NCI-H1048 (cell line): Measurements from ENCODE around the gene OR7C1.
"Not testable (repeated sequence)": the region's sequence is repeated elsewhere in the genome, so short reads cannot be mapped to it uniquely, and the experiment has no call there.

Experiments used
- DNase-seq: peaks from one replicate; lab custom pipeline; 2025; lab: John Stamatoyannopoulos, UW

OR7C1 gene

GRCh38 chr19:14835011-14835410 is at the start of gene OR7C1, which contains the start of gene OR7A5:
OR7C1 (minus strand) TSS chr19:14835185; CDS start chr19:14800136, 35,049 bp downstream.
OR7A5 (minus strand) TSS chr19:14835185; CDS start chr19:14828241, 6,944 bp downstream.
- no peak for DNase-seq

- no peak for DNase-seq
These were observed 36.7 kb upstream of the OR7C1 start for GRCh38 chr19:14871619-14872230.

- no peak for DNase-seq
These were observed 33.5 kb upstream of the OR7C1 start for GRCh38 chr19:14868497-14868896.

- DNase-seq = no peak
These were observed 13.8 kb upstream of the OR7C1 start, which contains the start of gene OR7A10 for GRCh38 chr19:14848822-14849221. OR7A10 (minus strand) TSS chr19:14848922; CDS start chr19:14841877, 7,045 bp downstream.

GRCh38 chr19:14843578-14843977 is 8.6 kb upstream of the OR7C1 start:
- DNase-seq = no peak

GRCh38 chr19:14843169-14843568 is 8.2 kb upstream of the OR7C1 start:
- DNase-seq = no peak

- DNase-seq = no peak
These were observed 5.2 kb upstream of the OR7C1 start for GRCh38 chr19:14840206-14840605.

GRCh38 chr19:14837391-14837790 is 2.4 kb upstream of the OR7C1 start:
- DNase-seq = no peak

- DNase-seq = no peak
These were observed 4.3 kb downstream of the OR7C1 start for GRCh38 chr19:14830702-14831101.

GRCh38 chr19:14826006-14826405 is 9.0 kb downstream of the OR7C1 start:
- DNase-seq = no peak

GRCh38 chr19:14821937-14822336 is 13.0 kb downstream of the OR7C1 start:
- DNase-seq = no peak

GRCh38 chr19:14818588-14818987 is 16.4 kb downstream of the OR7C1 start:
- no peak for DNase-seq

- DNase-seq = no peak
These were observed 17.9 kb downstream of the OR7C1 start for GRCh38 chr19:14817052-14817451.

GRCh38 chr19:14814982-14815652 is 19.9 kb downstream of the OR7C1 start:
- no peak for DNase-seq

GRCh38 chr19:14809272-14810057 is 25.5 kb downstream of the OR7C1 start:
- DNase-seq = no peak

GRCh38 chr19:14804765-14805164 is 30.2 kb downstream of the OR7C1 start:
- no peak for DNase-seq

GRCh38 chr19:14798760-14799159 is 36.2 kb downstream of the OR7C1 start:
- DNase-seq = no peak

GRCh38 chr19:14796021-14796420 is 39.0 kb downstream of the OR7C1 start:
- DNase-seq = no peak

GRCh38 chr19:14795078-14795721 is 39.8 kb downstream of the OR7C1 start:
- no peak for DNase-seq

GRCh38 chr19:14792250-14792649 is 42.7 kb downstream of the OR7C1 start:
- DNase-seq = not testable (repeated sequence)

- no peak for DNase-seq
These were observed 48.5 kb downstream of the OR7C1 start for GRCh38 chr19:14786421-14786851.

- DNase-seq = not testable (repeated sequence)
These were observed 49.7 kb downstream of the OR7C1 start for GRCh38 chr19:14785102-14785793.
